Ovary (tissue), 9 donors: ENCODE data around the gene IGF1R. TPM values are rescaled to one million over a fixed set of nuclear protein-coding genes. Genes with fewer than 3 reads are reported as not detected.
A peak's percentile ranks its signal among the peaks of the same experiment; 100 is the strongest.

Experiments used
- DNase-seq, 5 donors: peaks; one replicate each; pipeline ENCODE4 v3.0.0-alpha.2; 2019 to 2020
- H3K27ac ChIP-seq, 2 donors: fragments of 200-600 bp; one replicate each; pipeline versions ENCODE4 v1.5.1 to v1.8.0; 2019 to 2022
- H3K27me3 ChIP-seq: fragments of 200-600 bp; one replicate; pipeline ENCODE4 v1.8.0; 2022
- H3K36me3 ChIP-seq: fragments of 200-600 bp; sonication (generic); one replicate; pipeline ENCODE4 v1.5.1; 2019
- H3K4me1 ChIP-seq: one replicate; pipeline ENCODE4 v1.8.1; 2013; ENCODE audit warnings: mild to moderate bottlenecking, moderate library complexity; ENCODE audit not compliant: insufficient read depth
- H3K4me3 ChIP-seq: fragments of 200-600 bp; sonication (generic); one replicate; pipeline ENCODE4 v1.5.1; 2017
- H3K9me3 ChIP-seq, 2 donors: fragments of 200-600 bp in 1 of 2; sonication (generic) in 1 of 2; one replicate each; pipeline versions ENCODE4 v1.5.1 to v1.8.1; 2013 to 2019; ENCODE audit warnings: mild to moderate bottlenecking in 1 of 2, moderate library complexity in 1 of 2
- CTCF ChIP-seq, 3 donors: fragments of 450-650 bp in 2 of 3; fragments of 200-600 bp in 1 of 3; IDR thresholded peaks; one replicate each; pipeline versions ENCODE4 v1.5.1 to v1.8.0; 2016 to 2022; ENCODE audit warnings: antibody characterized with exemption in 3 of 3, mild to moderate bottlenecking in 1 of 3
- EP300 ChIP-seq: sonication (generic); formaldehyde crosslinking; IDR thresholded peaks from one replicate; pipeline ENCODE4 v1.6.1; 2017; ENCODE audit warnings: antibody characterized with exemption
- POLR2A ChIP-seq: fragments of 450-650 bp; IDR thresholded peaks from one replicate; pipeline ENCODE4 v1.6.1; 2017; ENCODE audit warnings: antibody characterized with exemption, mild to moderate bottlenecking, moderate library complexity
- WGBS, 3 donors: extraction: QIAGEN DNeasy Blood & Tissue Kit in 1 of 3; methylation state at CpG; one replicate each; pipeline versions ENCODE4 v1.1.5 to v1.1.7; 2013 to 2017; 5-methylcytosine and 5-hydroxymethylcytosine counted together
- intact Hi-C, 4 donors: fragments of 100-400 bp; cut with DNase I; formaldehyde crosslinking; loops; one replicate each; pipeline versions ENCODE4 v1.11.0 to v1.15.1; 2022 to 2023
- polyA plus RNA-seq, 2 donors: library from polyadenylated mRNA; stranded (reverse); fragments of 200-250 nt in 1 of 2; fragments of 350-450 nt in 1 of 2; fragmentation: Illumina TruSeq in 1 of 2; extraction: RNeasy Lipid Tissue Mini Kit (QIAGEN cat#74804) in 1 of 2; gene quantifications; one replicate each; pipeline ENCODE4 v1.2.3, GENCODE V29; 2013 to 2014
- total RNA-seq, 7 donors: library from RNA; depleted of rRNA in 2 of 7; stranded (reverse); fragments of >200 nt in 2 of 7; fragmentation: NEBNext Ultra II Directional in 3 of 7; extraction: Animal tissue kit (Norgen Biotek cat#: 25700) in 3 of 7; gene quantifications; one replicate each; pipeline versions ENCODE4 v1.1.0 to v1.2.4, GENCODE V29; 2016 to 2023
- donor health status: DM: no; HTN: no; CAD: no; lungs with moderate emphysema.
- donor health status: DM: no; HTN: no; CAD: no.
- donor health status: Bipolar disorder and iron deficiency.
- donor health status: DM: yes; HTN: yes; CAD: no.
- donor health status: DM: no; HTN: no; CAD: no.
- donor health status: DM: yes; HTN: yes; CAD: no.

IGF1R gene
- total and polyA plus RNA-seq, 9 donors: 15.4 to 88.7 (median 68.9) TPM

GRCh38 chr15:98658831-98659699 lies 10.7 kb downstream of the IGF1R start:
- H3K9me3 ChIP-seq: no peaks in the 10 kb centered on the region
- no peak for TF ChIP-seq POLR2A
- TF ChIP-seq CTCF (IDR thresholded peaks at IDR 0.05): peak; percentile 61 to 78 (median 66)
- no peaks in the 10 kb centered on the region for H3K36me3 ChIP-seq
- peak in 1 of 5 donors; percentile 41 for DNase-seq
- no peak overlapping the region for H3K4me3 ChIP-seq
- H3K27ac ChIP-seq: no peak overlapping the region
- 44 to 47% (median 46%) methylated on average over 7 of the region's 7 CpGs for WGBS, 3 donors
- H3K27me3 ChIP-seq: no peaks in the 10 kb centered on the region
- intact Hi-C loops: loop anchor here in 3 of 4 donors (10.0 kb wide), 3 partner anchors 116 to 406 kb away; no protein-coding TSS in a partner anchor
- H3K4me1 ChIP-seq: peaks cover 37% of the 10 kb centered on the region

GRCh38 chr15:98660055-98660454 lies 11.7 kb downstream of the IGF1R start:
- 22 to 28% (median 27%) methylated on average over 3 of the region's 3 CpGs for WGBS, 3 donors
- TF ChIP-seq POLR2A (no peak), EP300 (no peak), CTCF (IDR thresholded peaks at IDR 0.05) (no peak)
- no peaks in the 10 kb centered on the region for H3K36me3 ChIP-seq
- no peaks in the 10 kb centered on the region for H3K27me3 ChIP-seq
- H3K27ac ChIP-seq: no peak overlapping the region
- peaks cover 34% of the 10 kb centered on the region for H3K4me1 ChIP-seq
- intact Hi-C loops: loop anchor here in 2 of 4 donors (2.0 to 10.0 kb wide), 3 partner anchors 55 to 405 kb away; no protein-coding TSS in a partner anchor
- DNase-seq: no peak
- H3K9me3 ChIP-seq: no peaks in the 10 kb centered on the region
- no peak overlapping the region for H3K4me3 ChIP-seq

- intact Hi-C loops: loop anchor here in 2 of 4 donors (5.0 to 10.0 kb wide), 2 partner anchors 114 to 402 kb away; no protein-coding TSS in a partner anchor
- H3K9me3 ChIP-seq: no peaks in the 10 kb centered on the region
- no peak overlapping the region for H3K4me3 ChIP-seq
- 90 to 95% (median 93%) methylated on average over 6 of the region's 6 CpGs for WGBS, 3 donors
- H3K27me3 ChIP-seq: no peaks in the 10 kb centered on the region
- no peak overlapping the region for H3K27ac ChIP-seq
- TF ChIP-seq POLR2A: no peak
- no peak for TF ChIP-seq EP300
- no peak for TF ChIP-seq CTCF (IDR thresholded peaks at IDR 0.05)
- peaks cover 34% of the 10 kb centered on the region for H3K4me1 ChIP-seq
- no peaks in the 10 kb centered on the region for H3K36me3 ChIP-seq
- DNase-seq: no peak
Measured at GRCh38 chr15:98663045-98663444, 14.7 kb downstream of the IGF1R start.

GRCh38 chr15:98663606-98664005 lies 15.3 kb downstream of the IGF1R start:
- H3K27ac ChIP-seq: no peak overlapping the region
- peaks cover 35% of the 10 kb centered on the region for H3K4me1 ChIP-seq

More at GRCh38 chr15:98663606-98664005, 15.3 kb downstream of the IGF1R start:
- WGBS, 3 donors: 41 to 58% (median 44%) methylated on average over 8 of the region's 8 CpGs
- Histone ChIP-seq H3K4me3 (no peak overlapping the region), H3K36me3 (no peaks in the 10 kb centered on the region), H3K9me3 (no peaks in the 10 kb centered on the region), H3K27me3 (no peaks in the 10 kb centered on the region)
- intact Hi-C loops: loop anchor here in 2 of 4 donors (5.0 to 10.0 kb wide), 2 partner anchors 114 to 401 kb away; no protein-coding TSS in a partner anchor
- TF ChIP-seq EP300: no peak
- TF ChIP-seq CTCF (IDR thresholded peaks at IDR 0.05): no peak
- no peak for TF ChIP-seq POLR2A
- no peak for DNase-seq
